DMS 273 (cell line): ENCODE measurements around the gene CZIB.
"Not testable (repeated sequence)": the region's sequence is repeated elsewhere in the genome, so short reads cannot be mapped to it uniquely, and the experiment has no call there.

Source experiments
- DNase-seq: peaks from one replicate; lab custom pipeline; 2025; ENCODE audit not compliant: unreplicated experiment; lab: John Stamatoyannopoulos, UW

Gene CZIB

GRCh38 chr1:53189061-53189460 lies 31.4 kb downstream of the CZIB start:
- no peak for DNase-seq

GRCh38 chr1:53188099-53188498 lies 32.3 kb downstream of the CZIB start:
- DNase-seq = no peak

- no peak for DNase-seq
Measured at GRCh38 chr1:53187401-53187800, 33.0 kb downstream of the CZIB start.

- no peak for DNase-seq
Measured at GRCh38 chr1:53186533-53186932, 33.9 kb downstream of the CZIB start.

GRCh38 chr1:53185955-53186297 lies 34.5 kb downstream of the CZIB start:
- not testable (repeated sequence) for DNase-seq

- DNase-seq = no peak
Measured at GRCh38 chr1:53183095-53183990, 37.1 kb downstream of the CZIB start.

GRCh38 chr1:53182716-53183094 lies 37.7 kb downstream of the CZIB start:
- DNase-seq = no peak

GRCh38 chr1:53182111-53182593 lies 38.3 kb downstream of the CZIB start:
- DNase-seq = peak; percentile 92

GRCh38 chr1:53180951-53181350 lies 39.5 kb downstream of the CZIB start:
- DNase-seq = no peak

- no peak for DNase-seq
Measured at GRCh38 chr1:53180226-53180625, 40.2 kb downstream of the CZIB start.

- peak; percentile 75 for DNase-seq
Measured at GRCh38 chr1:53176452-53177208, 43.8 kb downstream of the CZIB start.

- no peak for DNase-seq
Measured at GRCh38 chr1:53174971-53175913, 45.2 kb downstream of the CZIB start.

- peak; percentile 80 for DNase-seq
Measured at GRCh38 chr1:53172426-53173128, 47.9 kb downstream of the CZIB start.

- DNase-seq = no peak
Measured at GRCh38 chr1:53166912-53167311, 53.5 kb downstream of the CZIB start.

GRCh38 chr1:53166366-53166765 lies 54.1 kb downstream of the CZIB start:
- DNase-seq = no peak

- DNase-seq = no peak
Measured at GRCh38 chr1:53165408-53165961, 54.9 kb downstream of the CZIB start.
